ENCODE data around the gene THRAP3. TPM values are rescaled to one million over a fixed set of nuclear protein-coding genes. Genes with fewer than 3 reads are reported as not detected.

THRAP3 gene
- polyA plus RNA-seq, 1 donor: 94.3 TPM

GRCh38 chr1:36297062-36297461 lies 72.8 kb downstream of the THRAP3 start:
- no peak overlapping the region for H3K27ac ChIP-seq (ENCODE audit: low read length)
- WGBS (ENCODE audit: insufficient coverage, low lambda C conversion rate): 63% methylated on average over 2 of the region's 2 CpGs
- peaks cover 18% of the 10 kb centered on the region for H3K4me1 ChIP-seq (ENCODE audit: control insufficient read depth, insufficient read depth, low read length)
- no peak overlapping the region for H3K4me3 ChIP-seq (ENCODE audit: low read length)
- H3K9me3 ChIP-seq (ENCODE audit: control insufficient read depth, low read depth, low read length): no peaks in the 10 kb centered on the region
- no peak for DNase-seq
- no peaks in the 10 kb centered on the region for H3K27me3 ChIP-seq (ENCODE audit: control insufficient read depth, insufficient read depth, low read length)
- H3K36me3 ChIP-seq (ENCODE audit: control insufficient read depth, insufficient read depth, low read length): peaks cover 76% of the 10 kb centered on the region

GRCh38 chr1:36298640-36299039 lies 74.4 kb downstream of the THRAP3 start:
- no CpG with 5 or more reads among the region's 5 CpGs for WGBS (ENCODE audit: insufficient coverage, low lambda C conversion rate)
- no peak for DNase-seq
- no peak overlapping the region for H3K27ac ChIP-seq (ENCODE audit: low read length)
- H3K36me3 ChIP-seq (ENCODE audit: control insufficient read depth, insufficient read depth, low read length): peaks cover 73% of the 10 kb centered on the region
- H3K9me3 ChIP-seq (ENCODE audit: control insufficient read depth, low read depth, low read length): no peaks in the 10 kb centered on the region
- H3K4me1 ChIP-seq (ENCODE audit: control insufficient read depth, insufficient read depth, low read length): peaks cover 29% of the 10 kb centered on the region
- no peak overlapping the region for H3K4me3 ChIP-seq (ENCODE audit: low read length)
- H3K27me3 ChIP-seq (ENCODE audit: control insufficient read depth, insufficient read depth, low read length): no peaks in the 10 kb centered on the region

- no peak overlapping the region for H3K4me3 ChIP-seq (ENCODE audit: low read length)
- peak overlapping the region; percentile 93 for H3K27ac ChIP-seq (ENCODE audit: low read length)
- no peak for DNase-seq
- WGBS (ENCODE audit: insufficient coverage, low lambda C conversion rate): no CpG with 5 or more reads among the region's 1 CpG
- peaks cover 46% of the 10 kb centered on the region for H3K4me1 ChIP-seq (ENCODE audit: control insufficient read depth, insufficient read depth, low read length)
- no peaks in the 10 kb centered on the region for H3K9me3 ChIP-seq (ENCODE audit: control insufficient read depth, low read depth, low read length)
- no peaks in the 10 kb centered on the region for H3K27me3 ChIP-seq (ENCODE audit: control insufficient read depth, insufficient read depth, low read length)
- peaks cover 68% of the 10 kb centered on the region for H3K36me3 ChIP-seq (ENCODE audit: control insufficient read depth, insufficient read depth, low read length)
Measured at GRCh38 chr1:36300526-36300925, 76.3 kb downstream of the THRAP3 start.

- Histone ChIP-seq H3K4me3 (ENCODE audit: low read length) (no peak overlapping the region), H3K9me3 (ENCODE audit: control insufficient read depth, low read depth, low read length) (no peaks in the 10 kb centered on the region), H3K4me1 (ENCODE audit: control insufficient read depth, insufficient read depth, low read length) (peaks cover 52% of the 10 kb centered on the region), H3K36me3 (ENCODE audit: control insufficient read depth, insufficient read depth, low read length) (peaks cover 63% of the 10 kb centered on the region), H3K27ac (ENCODE audit: low read length) (peak overlapping the region; percentile 93), H3K27me3 (ENCODE audit: control insufficient read depth, insufficient read depth, low read length) (no peaks in the 10 kb centered on the region)
- DNase-seq: no peak
- WGBS (ENCODE audit: insufficient coverage, low lambda C conversion rate): no CpG with 5 or more reads among the region's 1 CpG
Measured at GRCh38 chr1:36301220-36301619, 77.0 kb downstream of the THRAP3 start.

GRCh38 chr1:36303244-36303643 lies 79.0 kb downstream of the THRAP3 start:
- H3K4me3 ChIP-seq (ENCODE audit: low read length): no peak overlapping the region
- H3K36me3 ChIP-seq (ENCODE audit: control insufficient read depth, insufficient read depth, low read length): peaks cover 48% of the 10 kb centered on the region
- H3K27ac ChIP-seq (ENCODE audit: low read length): peak overlapping the region; percentile 99
- H3K9me3 ChIP-seq (ENCODE audit: control insufficient read depth, low read depth, low read length): no peaks in the 10 kb centered on the region
- 43% methylated on average over 1 of the region's 5 CpGs for WGBS (ENCODE audit: insufficient coverage, low lambda C conversion rate)
- H3K27me3 ChIP-seq (ENCODE audit: control insufficient read depth, insufficient read depth, low read length): no peaks in the 10 kb centered on the region
- H3K4me1 ChIP-seq (ENCODE audit: control insufficient read depth, insufficient read depth, low read length): peaks cover 58% of the 10 kb centered on the region
- no peak for DNase-seq

- no peak for DNase-seq
- WGBS (ENCODE audit: insufficient coverage, low lambda C conversion rate): no CpG with 5 or more reads among the region's 23 CpGs
Measured at GRCh38 chr1:36303650-36304360, 79.6 kb downstream of the THRAP3 start.

GRCh38 chr1:36304521-36304920 lies 80.3 kb downstream of the THRAP3 start:
- Histone ChIP-seq H3K27ac (ENCODE audit: low read length) (peak overlapping the region; percentile 99), H3K4me3 (ENCODE audit: low read length) (no peak overlapping the region), H3K36me3 (ENCODE audit: control insufficient read depth, insufficient read depth, low read length) (peaks cover 50% of the 10 kb centered on the region), H3K4me1 (ENCODE audit: control insufficient read depth, insufficient read depth, low read length) (peaks cover 58% of the 10 kb centered on the region), H3K9me3 (ENCODE audit: control insufficient read depth, low read depth, low read length) (no peaks in the 10 kb centered on the region), H3K27me3 (ENCODE audit: control insufficient read depth, insufficient read depth, low read length) (no peaks in the 10 kb centered on the region)
- DNase-seq: peak in 1 of 2 donors; percentile 30
- whole genome bisulfite sequencing (ENCODE audit: insufficient coverage, low lambda C conversion rate): 50% methylated on average over 2 of the region's 7 CpGs

More at GRCh38 chr1:36303650-36304360, 79.6 kb downstream of the THRAP3 start:
- H3K9me3 ChIP-seq (ENCODE audit: control insufficient read depth, low read depth, low read length): no peaks in the 10 kb centered on the region
- H3K27me3 ChIP-seq (ENCODE audit: control insufficient read depth, insufficient read depth, low read length): no peaks in the 10 kb centered on the region
- H3K4me3 ChIP-seq (ENCODE audit: low read length): no peak overlapping the region
- H3K4me1 ChIP-seq (ENCODE audit: control insufficient read depth, insufficient read depth, low read length): peaks cover 58% of the 10 kb centered on the region
- H3K27ac ChIP-seq (ENCODE audit: low read length): peak overlapping the region; percentile 99
- peaks cover 46% of the 10 kb centered on the region for H3K36me3 ChIP-seq (ENCODE audit: control insufficient read depth, insufficient read depth, low read length)

- Histone ChIP-seq H3K36me3 (ENCODE audit: control insufficient read depth, insufficient read depth, low read length) (peaks cover 50% of the 10 kb centered on the region), H3K4me1 (ENCODE audit: control insufficient read depth, insufficient read depth, low read length) (peaks cover 58% of the 10 kb centered on the region), H3K9me3 (ENCODE audit: control insufficient read depth, low read depth, low read length) (no peaks in the 10 kb centered on the region), H3K27me3 (ENCODE audit: control insufficient read depth, insufficient read depth, low read length) (no peaks in the 10 kb centered on the region), H3K4me3 (ENCODE audit: low read length) (peak overlapping the region; percentile 72), H3K27ac (ENCODE audit: low read length) (peak overlapping the region; percentile 99)
- peak; percentile 90 to 95 for DNase-seq
- WGBS (ENCODE audit: insufficient coverage, low lambda C conversion rate): 33% methylated on average over 1 of the region's 10 CpGs
Measured at GRCh38 chr1:36304970-36305914, 81.0 kb downstream of the THRAP3 start.

- no peak for DNase-seq
- peaks cover 51% of the 10 kb centered on the region for H3K4me1 ChIP-seq (ENCODE audit: control insufficient read depth, insufficient read depth, low read length)
- peak overlapping the region; percentile 99 for H3K27ac ChIP-seq (ENCODE audit: low read length)
- H3K9me3 ChIP-seq (ENCODE audit: control insufficient read depth, low read depth, low read length): no peaks in the 10 kb centered on the region
- peak overlapping the region; percentile 72 for H3K4me3 ChIP-seq (ENCODE audit: low read length)
- no CpG with 5 or more reads among the region's 7 CpGs for WGBS (ENCODE audit: insufficient coverage, low lambda C conversion rate)
- no peaks in the 10 kb centered on the region for H3K27me3 ChIP-seq (ENCODE audit: control insufficient read depth, insufficient read depth, low read length)
- H3K36me3 ChIP-seq (ENCODE audit: control insufficient read depth, insufficient read depth, low read length): peaks cover 44% of the 10 kb centered on the region
Measured at GRCh38 chr1:36305915-36306209, 81.6 kb downstream of the THRAP3 start.

- Histone ChIP-seq H3K9me3 (ENCODE audit: control insufficient read depth, low read depth, low read length) (no peaks in the 10 kb centered on the region), H3K4me1 (ENCODE audit: control insufficient read depth, insufficient read depth, low read length) (peaks cover 47% of the 10 kb centered on the region), H3K36me3 (ENCODE audit: control insufficient read depth, insufficient read depth, low read length) (peaks cover 39% of the 10 kb centered on the region), H3K27ac (ENCODE audit: low read length) (peak within 1 kb of the TSS; percentile 99), H3K27me3 (ENCODE audit: control insufficient read depth, insufficient read depth, low read length) (no peaks in the 10 kb centered on the region), H3K4me3 (ENCODE audit: low read length) (peak within 1 kb of the TSS; percentile 72)
- peak; percentile 83 to 90 for DNase-seq
- WGBS (ENCODE audit: insufficient coverage, low lambda C conversion rate): no CpG with 5 or more reads among the region's 65 CpGs
Measured at GRCh38 chr1:36306210-36306901, 82.1 kb downstream of the THRAP3 start, which contains the start of gene SH3D21. TSS of gene SH3D21 (plus strand) at chr1:36306368. CDS start at chr1:36306421, 53 bp downstream.
